Breast epithelium (tissue), 4 donors: ENCODE results near the gene DYNC1I1. TPM values are rescaled to one million over a fixed set of nuclear protein-coding genes. Genes with fewer than 3 reads are reported as not detected.

Source experiments
- DNase-seq, 2 donors: peaks; one replicate each; pipeline ENCODE4 v3.0.0-alpha.2; 2019; ENCODE audit warnings: low spot score in 2 of 2
- H3K27ac ChIP-seq, 2 donors: fragments of 200-600 bp; sonication (generic) in 1 of 2; one replicate each; pipeline ENCODE4 v1.5.1; 2016 to 2019; ENCODE audit warnings: mild to moderate bottlenecking in 1 of 2
- H3K27me3 ChIP-seq, 2 donors: fragments of 200-600 bp; sonication (generic) in 1 of 2; one replicate each; pipeline versions ENCODE4 v1.5.1 to v1.6.0; 2017 to 2019; ENCODE audit warnings: control low read depth in 1 of 2, mild to moderate bottlenecking in 1 of 2
- H3K36me3 ChIP-seq: fragments of 200-600 bp; one replicate; pipeline ENCODE4 v1.5.1; 2019
- H3K4me1 ChIP-seq, 2 donors: fragments of 200-600 bp; sonication (generic); one replicate each; pipeline ENCODE4 v1.5.1; 2016 to 2019; ENCODE audit warnings: control low read depth in 1 of 2
- H3K4me3 ChIP-seq, 3 donors: fragments of 200-600 bp; sonication (generic); 1 replicate in 2 of 3; 2 replicates in 1 of 3; pipeline ENCODE4 v1.5.1; 2016 to 2019; ENCODE audit warnings: mild to moderate bottlenecking in 3 of 3, moderate library complexity in 2 of 3
- H3K9me3 ChIP-seq, 2 donors: fragments of 200-600 bp; sonication (generic) in 1 of 2; one replicate each; pipeline ENCODE4 v1.5.1; 2016 to 2019; ENCODE audit warnings: control low read depth in 1 of 2
- CTCF ChIP-seq, 3 donors: fragments of 450-650 bp; IDR thresholded peaks; one replicate each; pipeline ENCODE4 v1.5.1; 2016 to 2017; ENCODE audit warnings: antibody characterized with exemption in 3 of 3, mild to moderate bottlenecking in 3 of 3, moderate library complexity in 3 of 3
- POLR2A ChIP-seq: fragments of 450-650 bp; IDR thresholded peaks from one replicate; pipeline ENCODE4 v1.6.1; 2016; ENCODE audit warnings: antibody characterized with exemption, mild to moderate bottlenecking, moderate library complexity
- POLR2AphosphoS5 ChIP-seq, 3 donors: sonication (generic); formaldehyde crosslinking; IDR thresholded peaks; one replicate each; pipeline ENCODE4 v1.6.1; 2017; ENCODE audit warnings: antibody characterized with exemption in 3 of 3
- intact Hi-C: fragments of 100-400 bp; cut with DNase I; formaldehyde crosslinking; loops from one replicate; pipeline ENCODE4 v1.15.1; 2023; ENCODE audit warnings: low total_unique reads
- total RNA-seq, 3 donors: library from RNA; depleted of rRNA; stranded (reverse); fragments of >200 nt; gene quantifications; one replicate each; pipeline ENCODE4 v1.1.0, GENCODE V29; 2016

The DYNC1I1 gene
- total RNA-seq, 3 donors from 2014 or later, result 5.7 to 7.7 (median 6.6) TPM

GRCh38 chr7:96040250-96040772 is 268.0 kb downstream of the DYNC1I1 start:
- DNase-seq, result no peak
- H3K4me3 ChIP-seq, result no peak overlapping the region
- intact Hi-C loops, result no loop called here
- H3K27ac ChIP-seq, result no peak overlapping the region
- TF ChIP-seq POLR2AphosphoS5 (IDR thresholded peaks at IDR 0.05) (no peak), POLR2A (no peak), CTCF (IDR thresholded peaks at IDR 0.05) (no peak)
- H3K4me1 ChIP-seq, result no peaks in the 10 kb centered on the region
- H3K27me3 ChIP-seq, result no peaks in the 10 kb centered on the region
- no peaks in the 10 kb centered on the region for H3K36me3 ChIP-seq
- H3K9me3 ChIP-seq, result no peaks in the 10 kb centered on the region

GRCh38 chr7:96041171-96041570 is 268.8 kb downstream of the DYNC1I1 start:
- TF ChIP-seq CTCF (IDR thresholded peaks at IDR 0.05) (no peak), POLR2AphosphoS5 (IDR thresholded peaks at IDR 0.05) (no peak)
- intact Hi-C loops, result no loop called here
- no peak overlapping the region for H3K27ac ChIP-seq
- DNase-seq, result no peak
- H3K36me3 ChIP-seq, result no peaks in the 10 kb centered on the region
- H3K27me3 ChIP-seq, result no peaks in the 10 kb centered on the region
- H3K9me3 ChIP-seq, result no peaks in the 10 kb centered on the region
- no peaks in the 10 kb centered on the region for H3K4me1 ChIP-seq
- no peak overlapping the region for H3K4me3 ChIP-seq

GRCh38 chr7:96045181-96045580 is 272.8 kb downstream of the DYNC1I1 start:
- no peaks in the 10 kb centered on the region for H3K4me1 ChIP-seq
- no peaks in the 10 kb centered on the region for H3K9me3 ChIP-seq
- intact Hi-C loops, result no loop called here
- TF ChIP-seq CTCF (IDR thresholded peaks at IDR 0.05) (no peak), POLR2AphosphoS5 (IDR thresholded peaks at IDR 0.05) (no peak), POLR2A (no peak)
- no peak overlapping the region for H3K4me3 ChIP-seq
- no peaks in the 10 kb centered on the region for H3K27me3 ChIP-seq
- no peaks in the 10 kb centered on the region for H3K36me3 ChIP-seq
- no peak for DNase-seq
- H3K27ac ChIP-seq, result no peak overlapping the region

- no peaks in the 10 kb centered on the region for H3K27me3 ChIP-seq
- no peak overlapping the region for H3K4me3 ChIP-seq
- H3K9me3 ChIP-seq, result no peaks in the 10 kb centered on the region
- TF ChIP-seq POLR2AphosphoS5 (IDR thresholded peaks at IDR 0.05) (no peak), CTCF (IDR thresholded peaks at IDR 0.05) (no peak), POLR2A (no peak)
- no peak for DNase-seq
- H3K27ac ChIP-seq, result no peak overlapping the region
- H3K36me3 ChIP-seq, result no peaks in the 10 kb centered on the region
- intact Hi-C loops, result no loop called here
- H3K4me1 ChIP-seq, result no peaks in the 10 kb centered on the region
Observed at GRCh38 chr7:96045919-96046318, 273.6 kb downstream of the DYNC1I1 start.

- no peaks in the 10 kb centered on the region for H3K9me3 ChIP-seq
- H3K27me3 ChIP-seq, result no peaks in the 10 kb centered on the region
- no peaks in the 10 kb centered on the region for H3K4me1 ChIP-seq
- intact Hi-C loops, result no loop called here
- H3K36me3 ChIP-seq, result no peaks in the 10 kb centered on the region
- no peak for DNase-seq
- no peak for TF ChIP-seq POLR2AphosphoS5 (IDR thresholded peaks at IDR 0.05)
- TF ChIP-seq CTCF (IDR thresholded peaks at IDR 0.05), result no peak
- no peak for TF ChIP-seq POLR2A
- H3K27ac ChIP-seq, result no peak overlapping the region
- no peak overlapping the region for H3K4me3 ChIP-seq
Observed at GRCh38 chr7:96052289-96052688, 279.9 kb downstream of the DYNC1I1 start.
